ENCODE measurements around the gene CUX1. TPM values are rescaled to one million over a fixed set of nuclear protein-coding genes. Genes with fewer than 3 reads are reported as not detected.
"Not testable (repeated sequence)": the region's sequence is repeated elsewhere in the genome, so short reads cannot be mapped to it uniquely, and the experiment has no call there.

The CUX1 gene
- total RNA-seq, 1 donor from 2014 or later, result 15.1 TPM

GRCh38 chr7:101826081-101826835, 8.8 kb downstream of the CUX1 start:
- no peak for DNase-seq (ENCODE audit: low read depth in 2 of 2)

DNA sequence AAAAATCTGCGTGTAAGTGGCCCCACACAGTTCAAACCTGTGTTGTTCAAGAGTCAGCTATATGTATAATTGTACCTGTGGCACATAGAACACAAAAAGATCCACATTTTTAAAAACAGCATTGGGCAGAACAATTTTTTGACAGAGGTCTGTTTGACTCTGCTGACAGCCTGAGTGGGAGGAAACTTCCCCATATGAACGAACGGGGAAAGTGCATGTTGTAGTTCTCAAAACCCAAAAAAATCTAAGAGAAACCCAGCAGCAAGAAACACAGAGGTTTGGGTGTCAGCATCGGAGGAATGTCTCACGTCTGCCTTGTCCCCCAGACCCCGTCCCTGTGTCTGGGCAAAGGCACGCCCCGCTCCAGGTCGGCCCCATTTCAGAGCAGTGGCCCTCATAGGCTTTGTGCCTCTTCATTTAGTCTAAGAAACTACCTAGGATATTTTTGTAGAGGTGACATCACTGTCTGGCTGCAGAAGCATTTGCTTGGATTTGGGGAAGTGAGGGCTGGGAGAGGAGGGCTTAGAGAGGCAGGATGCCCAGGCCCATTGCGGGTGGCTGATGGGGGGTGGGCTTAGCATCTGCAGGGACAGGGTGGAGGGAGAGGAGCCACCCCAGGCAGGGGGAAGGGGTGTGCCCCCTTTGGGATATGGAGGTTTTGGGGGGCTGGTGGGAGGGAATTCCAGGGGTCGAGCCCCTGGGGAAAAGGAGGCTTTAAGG, 11.0 kb downstream of the CUX1 start:
- no peak for DNase-seq (ENCODE audit: low read depth in 2 of 2)

- no peak for DNase-seq (ENCODE audit: low read depth in 2 of 2)
Observed at GRCh38 chr7:101829374-101829773, 11.9 kb downstream of the CUX1 start.

GRCh38 chr7:101829821-101830220, 12.4 kb downstream of the CUX1 start:
- DNase-seq (ENCODE audit: low read depth in 2 of 2), result no peak

- DNase-seq (ENCODE audit: low read depth in 2 of 2), result not testable (repeated sequence)
Observed at GRCh38 chr7:101831396-101831795, 14.0 kb downstream of the CUX1 start.

GRCh38 chr7:101832205-101832631, 14.8 kb downstream of the CUX1 start:
- DNase-seq (ENCODE audit: low read depth in 2 of 2), result no peak

GRCh38 chr7:101832685-101833375, 15.4 kb downstream of the CUX1 start:
- DNase-seq (ENCODE audit: low read depth in 2 of 2), result no peak

DNA sequence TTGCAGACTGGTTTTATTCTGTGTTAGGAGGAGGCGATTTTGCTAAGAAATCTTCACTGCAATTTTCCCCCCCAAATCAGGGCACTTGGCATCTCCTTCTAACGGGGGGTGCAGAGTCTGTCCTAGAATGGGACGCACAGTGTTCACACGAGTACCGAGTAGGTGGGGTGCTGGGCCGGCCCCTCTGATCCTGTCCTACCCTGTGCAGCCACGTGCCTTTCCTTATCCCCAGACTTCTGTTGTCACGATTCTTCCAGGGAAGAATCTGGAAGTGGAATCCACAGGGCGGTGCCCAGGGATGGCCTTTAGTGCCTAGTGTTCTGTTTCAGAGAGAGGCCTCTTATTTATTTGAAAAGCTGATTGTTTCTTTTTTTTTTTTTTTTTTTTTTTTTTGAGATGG, 16.4 kb downstream of the CUX1 start:
- no peak for DNase-seq (ENCODE audit: low read depth in 2 of 2)

DNA sequence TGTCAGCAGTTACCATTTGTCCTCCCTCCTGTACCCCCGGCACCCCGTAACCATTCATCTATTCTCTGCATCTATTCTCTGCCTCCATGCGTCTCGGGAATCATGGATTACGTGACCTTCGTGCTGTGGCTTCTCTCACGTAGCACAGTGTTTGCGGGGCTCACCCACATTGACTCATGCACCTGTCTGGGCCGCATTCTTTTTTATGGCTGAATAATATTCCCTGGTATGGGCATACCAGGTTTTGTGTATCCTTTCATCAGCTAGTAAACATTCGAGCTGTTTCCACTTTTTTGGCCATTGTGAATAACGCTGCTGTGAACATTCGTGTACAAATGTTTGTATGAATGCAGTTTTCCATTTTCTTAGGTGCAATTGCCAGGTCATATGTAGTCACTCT, 17.7 kb downstream of the CUX1 start:
- DNase-seq (ENCODE audit: low read depth in 2 of 2), result no peak

DNA sequence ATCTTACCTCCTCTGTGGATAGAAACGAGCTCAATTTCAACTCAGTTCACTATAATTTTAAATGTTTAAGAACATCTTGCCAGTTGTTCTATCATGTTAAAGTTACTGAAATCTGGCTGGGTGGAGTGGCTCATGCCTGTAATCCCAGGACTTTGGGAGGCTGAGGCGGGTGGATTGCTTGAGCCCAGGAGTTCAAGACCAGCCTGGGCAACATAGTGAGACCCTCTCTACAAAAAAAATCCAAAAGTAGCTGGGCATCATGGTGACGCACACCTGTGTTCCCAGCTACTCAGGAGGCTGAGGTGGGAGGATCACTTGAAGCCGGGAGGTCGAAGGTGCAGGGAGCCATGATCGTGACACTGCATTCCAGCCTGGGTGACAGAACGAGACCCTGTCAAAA, 20.0 kb downstream of the CUX1 start:
- DNase-seq (ENCODE audit: low read depth in 2 of 2), result not testable (repeated sequence)

DNA sequence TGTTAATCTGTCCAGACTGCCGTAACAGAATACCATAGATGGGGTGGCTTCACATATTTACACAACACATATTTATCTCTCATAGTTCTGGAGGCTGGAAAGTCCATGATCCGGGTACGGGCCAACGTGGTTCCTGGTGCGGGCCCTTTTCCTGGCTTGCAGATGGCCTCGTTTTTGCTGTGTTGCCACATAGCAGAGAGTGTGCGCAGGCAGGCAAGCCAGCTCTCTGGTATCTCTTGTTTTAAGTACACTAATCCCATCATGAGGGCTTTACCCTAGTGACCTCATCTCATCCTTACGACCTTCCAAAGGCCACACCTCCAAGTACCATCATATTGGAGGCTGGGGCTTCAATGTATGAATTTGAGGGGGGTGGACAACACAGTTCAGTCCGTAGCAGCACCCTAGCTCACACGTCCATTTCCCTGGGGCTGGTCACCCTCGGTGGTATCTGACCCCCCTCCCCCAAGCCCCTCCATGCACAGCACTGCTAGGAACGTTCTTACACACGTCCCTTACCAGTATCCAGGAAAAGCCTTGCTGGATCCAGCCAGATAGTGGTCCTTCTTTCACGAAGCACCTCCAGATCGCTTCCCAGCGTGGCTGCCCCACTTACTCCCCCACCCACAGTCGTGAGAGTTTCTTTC, 21.5 kb downstream of the CUX1 start:
- DNase-seq (ENCODE audit: low read depth in 2 of 2), result no peak

DNA sequence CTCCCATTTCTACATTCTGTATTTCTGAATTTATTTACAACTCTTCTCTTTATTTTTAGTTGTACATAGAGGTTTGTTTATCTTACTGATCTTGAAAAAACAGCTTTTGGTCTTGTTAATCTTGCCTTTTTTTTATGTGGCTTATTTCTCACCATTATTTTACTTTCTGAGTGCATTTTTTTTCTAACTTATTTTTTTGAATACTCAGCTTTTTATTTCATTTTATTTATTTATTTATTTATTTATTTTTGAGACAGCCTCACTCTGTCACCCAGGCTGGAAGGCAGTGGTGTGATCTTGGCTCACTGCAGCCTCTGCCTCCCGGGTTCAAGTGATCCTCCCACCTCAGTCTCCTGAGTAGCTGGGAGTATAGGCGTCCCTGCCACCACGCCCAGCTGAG, 23.9 kb downstream of the CUX1 start:
- DNase-seq (ENCODE audit: low read depth in 2 of 2), result no peak

DNA sequence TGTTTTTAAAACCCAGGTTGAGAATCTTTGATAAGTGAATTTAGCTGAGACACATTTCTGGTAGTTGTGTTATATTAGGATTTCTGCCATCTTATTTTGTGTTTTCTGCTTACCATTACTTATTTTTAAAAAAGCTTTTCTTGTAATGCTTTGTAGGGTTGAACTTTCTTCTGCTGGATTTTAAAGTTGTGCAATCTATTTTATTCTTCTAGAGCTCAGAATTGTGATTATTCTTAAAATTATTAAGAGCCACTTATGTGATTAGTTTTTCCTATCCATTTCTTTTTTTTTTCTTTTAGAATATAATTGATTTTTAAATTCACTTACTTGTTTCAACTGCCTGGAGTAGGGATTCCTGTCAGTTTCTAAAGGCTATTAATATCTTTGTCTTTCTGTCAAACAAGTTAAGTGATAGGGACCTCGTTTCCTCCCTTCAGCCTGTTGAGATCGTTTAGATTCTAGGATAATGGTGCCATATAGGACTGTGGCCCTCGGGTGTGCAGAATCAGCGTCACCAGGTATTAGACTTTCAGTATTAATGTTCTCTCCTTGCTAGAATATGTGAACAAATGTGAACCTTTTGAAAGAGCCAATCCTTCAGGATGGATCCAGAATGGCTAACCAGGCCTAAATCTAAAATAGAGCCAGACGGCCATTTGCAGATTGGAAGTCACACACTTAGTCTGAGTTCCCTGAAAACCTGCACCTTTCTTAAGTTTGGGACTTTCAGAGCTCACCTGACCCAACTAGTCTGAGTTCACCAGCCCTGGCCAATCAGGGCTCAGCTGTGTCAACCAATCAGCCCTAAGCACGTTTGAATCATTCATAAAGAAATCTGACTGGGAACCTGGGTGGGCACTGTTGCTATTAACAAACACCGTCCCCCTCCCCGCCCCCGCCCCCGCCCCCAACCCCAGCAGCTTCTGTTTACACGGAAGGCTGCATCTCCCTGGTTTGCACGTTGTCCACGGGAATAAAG, 26.2 kb downstream of the CUX1 start:
- DNase-seq (ENCODE audit: low read depth in 2 of 2), result no peak

DNA sequence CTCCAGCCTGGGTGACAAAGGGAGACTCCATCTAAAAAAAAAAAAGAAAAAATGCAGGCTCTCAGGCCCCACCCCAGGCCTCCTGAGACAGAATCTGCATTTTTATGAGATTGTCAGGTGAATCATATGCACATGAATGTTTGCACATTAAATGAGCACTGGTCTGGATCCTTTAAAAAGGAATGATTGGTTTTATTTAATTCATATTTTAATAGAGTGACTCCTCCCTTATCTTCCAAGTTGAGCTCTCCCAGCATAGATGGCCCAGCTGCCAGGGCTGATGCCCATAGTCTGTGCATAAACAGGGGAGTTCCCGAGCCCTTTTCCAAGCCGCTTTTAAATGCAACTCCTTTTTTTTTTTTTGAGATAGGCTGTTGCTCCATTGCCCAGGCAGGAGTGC, 28.5 kb downstream of the CUX1 start:
- DNase-seq (ENCODE audit: low read depth in 2 of 2), result no peak

- no peak for DNase-seq (ENCODE audit: low read depth in 2 of 2)
Observed at GRCh38 chr7:101846800-101847538, 29.5 kb downstream of the CUX1 start.

DNA sequence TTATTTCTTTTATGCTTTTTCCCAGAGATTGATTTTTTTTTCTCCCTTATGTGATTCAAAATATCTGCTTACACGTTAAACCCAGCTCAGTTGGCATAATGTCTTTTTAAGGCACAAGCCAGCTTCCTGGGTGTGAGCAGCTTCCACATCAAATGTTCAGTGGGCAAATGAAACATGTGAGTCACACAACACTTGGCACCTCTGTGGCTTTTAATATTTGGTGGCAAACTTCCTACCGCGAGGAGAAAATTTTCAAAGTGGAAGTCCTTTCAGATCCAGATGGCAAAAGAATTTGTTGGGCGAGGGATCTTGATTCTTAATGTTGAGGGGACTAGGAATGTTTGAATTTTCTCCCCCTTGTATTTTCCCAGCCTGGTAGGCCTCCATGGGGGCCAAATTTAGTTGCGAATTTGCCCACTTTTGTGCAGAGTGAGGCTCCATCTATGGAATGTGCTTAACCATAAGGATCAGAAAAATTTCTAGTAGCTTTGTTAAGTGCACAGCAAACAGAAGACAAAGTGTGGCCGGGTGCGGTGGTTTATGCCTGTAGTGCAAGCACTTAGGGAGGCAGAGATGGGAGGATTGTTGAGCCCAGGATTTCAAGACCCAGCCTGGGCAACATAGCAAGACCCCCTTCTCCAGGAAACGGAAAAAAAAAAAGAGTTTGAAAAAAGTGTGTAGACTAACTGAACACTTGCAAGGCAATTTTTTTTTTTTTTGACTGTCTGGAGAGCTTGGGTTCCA, 31.0 kb downstream of the CUX1 start:
- no peak for DNase-seq (ENCODE audit: low read depth in 2 of 2)

DNA sequence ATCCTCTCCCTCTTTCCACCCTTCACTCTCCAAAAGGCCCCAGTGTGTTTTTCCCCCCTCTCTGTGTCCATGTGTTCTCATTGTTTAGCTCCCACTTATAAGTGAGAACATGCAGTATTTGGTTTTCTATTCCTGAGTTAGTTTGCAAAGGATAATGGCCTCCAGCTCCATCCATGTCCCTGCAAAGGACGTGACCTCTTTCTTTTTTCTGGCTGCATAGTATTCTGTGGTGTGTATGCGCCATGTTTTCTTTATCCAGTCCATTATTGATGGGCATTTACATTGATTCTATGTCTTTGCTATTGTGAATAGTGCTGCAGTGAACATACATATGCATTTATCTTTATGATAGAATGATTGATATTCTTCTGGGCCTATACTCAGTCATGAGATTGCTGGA, 31.9 kb downstream of the CUX1 start:
- DNase-seq (ENCODE audit: low read depth in 2 of 2), result not testable (repeated sequence)

- not testable (repeated sequence) for DNase-seq (ENCODE audit: low read depth in 2 of 2)
Observed at GRCh38 chr7:101852364-101852763, 34.9 kb downstream of the CUX1 start.

DNA sequence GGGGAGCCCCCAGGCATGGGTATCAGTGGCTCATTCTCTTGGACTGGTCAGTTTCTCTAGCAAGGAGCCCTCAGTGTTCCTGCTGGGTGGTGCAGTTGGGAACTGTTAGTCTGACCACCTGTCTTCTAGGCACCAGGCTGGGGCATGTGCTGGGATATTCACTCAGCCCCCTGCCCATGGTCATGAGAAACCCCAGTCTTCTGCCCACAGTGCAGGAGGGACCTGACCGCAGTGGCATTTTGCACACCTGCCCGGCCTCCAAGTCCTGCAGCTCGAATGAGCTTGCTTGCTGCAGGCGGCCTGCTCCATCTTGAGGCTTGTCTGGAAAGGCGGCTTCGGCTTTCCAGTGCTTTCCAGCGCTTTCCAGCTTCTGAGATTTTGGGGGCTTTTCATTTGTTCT, 36.3 kb downstream of the CUX1 start:
- no peak for DNase-seq (ENCODE audit: low read depth in 2 of 2)

All from dermis microvascular lymphatic vessel endothelial cell (primary cell).